ENCODE results near the gene ABI3BP.

DNA sequence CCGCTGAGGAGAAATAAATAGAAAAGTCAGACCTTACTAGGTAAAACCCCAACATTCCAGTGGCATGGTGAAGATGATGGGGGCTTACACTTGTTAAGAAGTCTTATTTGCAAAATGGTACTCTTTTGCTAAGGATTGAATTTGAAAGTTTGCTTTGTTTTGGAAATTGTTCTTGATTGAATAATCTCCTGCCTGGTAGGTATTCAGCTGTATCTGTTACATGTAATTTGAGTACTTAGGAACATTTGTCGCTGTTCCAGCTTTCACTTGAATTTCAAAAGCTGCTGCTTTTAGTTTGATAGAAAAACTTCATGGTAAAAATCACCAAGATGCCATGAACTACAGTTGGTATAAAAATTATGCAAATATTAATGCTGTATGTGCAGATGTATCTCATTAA lies 239.4 kb downstream of the ABI3BP start:
- TF ChIP-seq CTCF (IDR thresholded peaks at IDR 0.05) (no peak), POLR2AphosphoS5 (IDR thresholded peaks at IDR 0.05; ENCODE audit: insufficient read depth in 1 of 2, low read depth in 1 of 2) (no peak)

Data from vagina (tissue), 2 donors.